Measurements from ENCODE around the gene SPRR4.

Gene SPRR4

GRCh38 chr1:152962876-152963415, 7.5 kb upstream of the SPRR4 start:
- TF ChIP-seq CTCF (IDR thresholded peaks at IDR 0.05; ENCODE audit: control insufficient read depth, extremely low read depth, insufficient read depth): no peak
- no peak overlapping the region for H3K4me3 ChIP-seq (ENCODE audit: low read depth, low read length)
- peak; percentile 35 for DNase-seq (ENCODE audit: low read depth)

GRCh38 chr1:152964536-152964935, 5.9 kb upstream of the SPRR4 start:
- no peak for TF ChIP-seq CTCF (IDR thresholded peaks at IDR 0.05; ENCODE audit: control insufficient read depth, extremely low read depth, insufficient read depth)
- DNase-seq (ENCODE audit: low read depth): no peak
- no peak overlapping the region for H3K4me3 ChIP-seq (ENCODE audit: low read depth, low read length)

GRCh38 chr1:152965853-152966252, 4.6 kb upstream of the SPRR4 start:
- no peak for DNase-seq (ENCODE audit: low read depth)
- H3K4me3 ChIP-seq (ENCODE audit: low read depth, low read length): no peak overlapping the region
- TF ChIP-seq CTCF (IDR thresholded peaks at IDR 0.05; ENCODE audit: control insufficient read depth, extremely low read depth, insufficient read depth): no peak

GRCh38 chr1:152967201-152967600, 3.2 kb upstream of the SPRR4 start:
- no peak overlapping the region for H3K4me3 ChIP-seq (ENCODE audit: low read depth, low read length)
- DNase-seq (ENCODE audit: low read depth): no peak
- no peak for TF ChIP-seq CTCF (IDR thresholded peaks at IDR 0.05; ENCODE audit: control insufficient read depth, extremely low read depth, insufficient read depth)

- no peak overlapping the region for H3K4me3 ChIP-seq (ENCODE audit: low read depth, low read length)
- TF ChIP-seq CTCF (IDR thresholded peaks at IDR 0.05; ENCODE audit: control insufficient read depth, extremely low read depth, insufficient read depth): no peak
- no peak for DNase-seq (ENCODE audit: low read depth)
Measured at GRCh38 chr1:152968248-152968647, 2.2 kb upstream of the SPRR4 start.

GRCh38 chr1:152969036-152969435, 1.4 kb upstream of the SPRR4 start:
- no peak for TF ChIP-seq CTCF (IDR thresholded peaks at IDR 0.05; ENCODE audit: control insufficient read depth, extremely low read depth, insufficient read depth)
- H3K4me3 ChIP-seq (ENCODE audit: low read depth, low read length): no peak overlapping the region
- no peak for DNase-seq (ENCODE audit: low read depth)

- DNase-seq (ENCODE audit: low read depth): no peak
- H3K4me3 ChIP-seq (ENCODE audit: low read depth, low read length): no peak overlapping the region
- no peak for TF ChIP-seq CTCF (IDR thresholded peaks at IDR 0.05; ENCODE audit: control insufficient read depth, extremely low read depth, insufficient read depth)
Measured at GRCh38 chr1:152972196-152972886, 1.9 kb downstream of the SPRR4 start.

Measured in LNCaP clone FGC (cell line).